Central memory CD4-positive, alpha-beta T cell (primary cell): ENCODE results near the gene RAB24.

Source experiments
- DNase-seq: peaks from one replicate; pipeline ENCODE4 v3.0.0; 2022

Gene RAB24

DNA sequence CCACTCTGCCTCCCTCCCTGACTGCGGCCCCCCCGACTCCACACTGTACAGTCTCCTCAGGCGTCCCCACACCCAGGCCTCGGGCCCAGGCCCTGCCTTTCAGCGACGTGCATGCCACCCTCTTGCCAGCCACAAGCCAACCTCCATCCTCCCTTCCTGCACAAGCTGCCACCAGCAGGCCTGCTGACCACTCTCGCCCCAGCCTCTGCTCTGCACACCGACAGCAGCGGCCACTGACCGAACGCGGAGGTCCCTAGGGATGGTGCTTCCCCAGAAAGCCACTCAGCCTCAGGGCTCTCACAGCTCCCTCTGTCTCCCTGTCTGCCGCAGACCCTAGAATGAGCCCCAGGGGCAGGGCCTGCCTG, 29.4 kb upstream of the RAB24 start:
- no peak for DNase-seq

- no peak for DNase-seq
Observed at GRCh38 chr5:177332031-177332895, 28.7 kb upstream of the RAB24 start.

- no peak for DNase-seq
Observed at GRCh38 chr5:177330991-177331842, 27.7 kb upstream of the RAB24 start.

DNA sequence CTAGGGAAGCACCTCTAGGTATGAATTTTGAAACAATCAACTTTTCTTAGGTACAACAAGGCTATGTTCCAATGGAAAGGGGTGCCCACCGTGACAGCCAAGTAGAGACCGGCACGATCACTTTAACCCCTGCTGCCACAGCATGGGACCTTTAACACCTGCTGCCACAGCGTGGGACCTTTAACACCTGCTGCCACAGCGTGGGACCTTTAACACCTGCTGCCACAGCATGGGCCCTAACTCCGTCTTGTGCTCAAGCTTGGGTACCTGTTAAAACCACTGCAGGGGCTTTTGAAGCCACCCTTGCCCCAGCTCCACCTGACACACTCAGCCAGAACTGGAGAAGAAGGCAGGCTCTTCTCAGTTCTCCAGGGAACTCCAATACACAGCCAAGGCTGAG, 26.4 kb upstream of the RAB24 start:
- no peak for DNase-seq

DNA sequence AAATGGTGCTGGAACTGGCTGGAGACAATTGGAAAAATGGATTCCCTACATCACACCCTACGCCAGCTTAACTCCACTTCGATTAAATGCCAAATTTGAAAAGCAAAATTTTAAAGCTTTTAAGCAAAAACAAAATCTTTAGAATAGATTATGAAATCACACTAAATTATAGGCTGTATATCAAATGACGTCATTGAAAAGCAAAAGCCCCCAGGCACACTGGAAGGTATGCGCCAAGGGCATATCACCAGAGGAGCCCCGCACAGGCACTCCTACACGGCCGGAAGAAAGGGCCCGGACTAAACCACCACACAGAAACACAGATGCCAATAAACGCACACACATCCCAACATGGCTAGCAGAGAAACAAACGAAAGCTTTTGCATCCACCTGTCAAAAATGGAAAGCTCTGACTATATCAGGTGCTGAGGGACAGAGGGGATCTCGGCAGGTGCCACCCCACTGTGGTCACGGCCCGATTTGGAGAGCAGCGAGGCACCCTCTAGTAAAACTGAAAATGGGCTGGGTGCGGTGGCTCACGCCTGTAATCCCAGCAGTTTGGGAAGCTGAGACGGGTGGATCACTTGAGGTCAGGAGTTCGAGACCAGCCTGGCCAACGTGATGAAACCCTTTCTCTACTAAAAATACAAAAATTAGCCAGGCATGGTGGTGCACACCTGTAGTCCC, 25.2 kb upstream of the RAB24 start:
- no peak for DNase-seq

- DNase-seq: no peak
Observed at GRCh38 chr5:177327539-177328522, 24.3 kb upstream of the RAB24 start.

- no peak for DNase-seq
Observed at GRCh38 chr5:177325868-177326381, 22.4 kb upstream of the RAB24 start.

DNA sequence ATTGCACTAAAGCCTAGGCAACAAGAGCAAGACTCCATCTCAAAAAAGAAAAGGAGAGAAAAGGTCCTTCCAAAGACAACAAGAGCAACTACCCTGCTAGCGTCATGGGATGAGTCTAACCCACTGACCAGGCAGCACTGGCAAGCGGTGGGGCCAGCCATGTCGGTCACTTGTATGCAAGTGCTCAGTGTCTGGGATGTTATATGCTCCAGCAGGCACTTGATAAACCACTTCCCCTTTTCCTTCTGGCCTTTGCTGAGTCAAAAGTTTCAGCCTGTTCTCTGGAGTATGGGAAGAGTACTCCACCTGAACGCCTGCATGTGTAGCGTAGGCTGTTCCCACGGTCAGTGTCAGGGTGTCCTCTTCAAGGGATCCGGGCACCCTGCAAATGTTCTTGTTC, 17.4 kb upstream of the RAB24 start:
- no peak for DNase-seq

DNA sequence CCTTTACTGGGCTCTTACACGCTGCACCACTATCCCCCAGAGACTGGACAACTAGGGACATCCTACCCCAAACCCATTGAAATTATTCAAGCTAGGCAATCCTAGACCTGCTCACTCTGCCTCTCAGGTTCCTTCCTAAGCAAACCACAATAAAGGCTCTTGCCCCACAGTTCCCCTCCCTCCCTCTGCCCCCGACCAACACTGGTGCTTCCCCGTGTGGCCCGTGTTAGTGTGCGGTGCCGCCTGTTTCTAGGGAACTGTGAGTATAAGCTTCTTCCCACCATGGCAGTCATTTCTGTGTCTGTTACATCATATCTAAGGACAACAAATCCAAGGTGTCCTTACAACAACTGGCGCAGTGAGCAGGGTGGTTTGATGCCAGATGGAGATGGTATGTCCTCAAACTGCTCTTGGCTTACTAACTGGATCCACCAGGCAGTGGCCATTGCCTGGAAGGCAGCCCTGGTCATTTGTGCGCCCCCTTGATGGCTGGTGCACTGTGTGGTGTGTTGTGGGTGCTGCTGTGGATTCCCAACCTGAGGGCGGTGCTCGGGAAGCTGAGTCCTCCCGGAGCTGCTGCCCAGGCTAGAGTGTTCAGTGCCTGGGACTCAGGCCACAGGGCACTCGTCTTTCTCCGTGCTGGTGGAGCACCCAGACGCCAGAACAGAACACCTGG, 16.5 kb upstream of the RAB24 start:
- no peak for DNase-seq

GRCh38 chr5:177317959-177318377, 14.4 kb upstream of the RAB24 start:
- DNase-seq: peak; percentile 65

- DNase-seq: no peak
Observed at GRCh38 chr5:177316005-177316404, 12.5 kb upstream of the RAB24 start.

- no peak for DNase-seq
Observed at GRCh38 chr5:177315411-177315810, 11.9 kb upstream of the RAB24 start.

DNA sequence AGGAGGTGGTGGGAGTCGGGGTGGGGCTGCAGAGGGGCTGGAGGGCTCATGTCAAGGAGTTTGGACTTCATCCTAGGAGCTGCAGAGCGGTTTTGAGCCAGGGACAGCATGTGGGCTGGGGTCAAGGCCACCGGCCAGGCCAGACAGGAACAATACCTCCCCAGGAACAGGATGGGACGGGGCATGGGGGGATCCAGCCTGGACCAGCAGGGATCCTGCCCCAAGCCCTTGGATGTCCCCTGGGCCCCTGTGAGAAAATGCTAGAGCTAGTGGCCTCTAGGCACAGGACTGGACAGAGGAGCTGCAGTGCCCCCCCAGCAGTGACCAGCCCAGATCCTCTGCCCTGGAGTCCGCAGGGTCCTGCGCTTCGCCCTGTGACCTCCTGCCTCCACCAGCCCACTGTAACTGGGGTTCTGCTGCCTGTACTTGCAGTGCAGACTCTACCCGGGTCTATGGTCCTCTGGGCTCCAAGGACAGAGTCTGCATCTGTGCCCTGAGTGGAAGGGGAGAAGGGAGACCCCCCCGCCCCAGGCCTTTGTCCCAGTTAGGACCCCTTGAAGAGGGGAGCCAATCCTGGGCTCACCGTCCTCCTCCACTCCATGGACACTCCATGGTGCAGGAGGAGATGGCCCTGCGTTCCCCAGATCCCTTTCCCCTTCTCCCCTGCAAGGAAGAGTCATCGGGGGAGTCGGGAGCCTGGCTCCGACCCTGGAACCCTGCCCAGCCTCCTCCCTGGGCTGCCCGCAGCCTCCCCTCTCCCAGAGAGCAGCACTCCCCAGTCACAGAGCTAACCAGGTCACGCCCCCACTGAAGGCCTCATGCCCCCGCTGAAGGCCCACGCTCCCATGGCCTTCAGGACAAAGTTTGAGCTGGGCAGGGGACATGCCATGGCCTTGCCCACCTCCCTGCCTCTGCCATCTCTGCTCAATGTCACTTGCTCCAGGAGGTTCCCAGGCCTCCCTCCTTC, 11.1 kb upstream of the RAB24 start:
- DNase-seq: no peak

GRCh38 chr5:177313561-177314259, 10.2 kb upstream of the RAB24 start:
- no peak for DNase-seq

GRCh38 chr5:177312649-177313181, 9.2 kb upstream of the RAB24 start:
- no peak for DNase-seq

DNA sequence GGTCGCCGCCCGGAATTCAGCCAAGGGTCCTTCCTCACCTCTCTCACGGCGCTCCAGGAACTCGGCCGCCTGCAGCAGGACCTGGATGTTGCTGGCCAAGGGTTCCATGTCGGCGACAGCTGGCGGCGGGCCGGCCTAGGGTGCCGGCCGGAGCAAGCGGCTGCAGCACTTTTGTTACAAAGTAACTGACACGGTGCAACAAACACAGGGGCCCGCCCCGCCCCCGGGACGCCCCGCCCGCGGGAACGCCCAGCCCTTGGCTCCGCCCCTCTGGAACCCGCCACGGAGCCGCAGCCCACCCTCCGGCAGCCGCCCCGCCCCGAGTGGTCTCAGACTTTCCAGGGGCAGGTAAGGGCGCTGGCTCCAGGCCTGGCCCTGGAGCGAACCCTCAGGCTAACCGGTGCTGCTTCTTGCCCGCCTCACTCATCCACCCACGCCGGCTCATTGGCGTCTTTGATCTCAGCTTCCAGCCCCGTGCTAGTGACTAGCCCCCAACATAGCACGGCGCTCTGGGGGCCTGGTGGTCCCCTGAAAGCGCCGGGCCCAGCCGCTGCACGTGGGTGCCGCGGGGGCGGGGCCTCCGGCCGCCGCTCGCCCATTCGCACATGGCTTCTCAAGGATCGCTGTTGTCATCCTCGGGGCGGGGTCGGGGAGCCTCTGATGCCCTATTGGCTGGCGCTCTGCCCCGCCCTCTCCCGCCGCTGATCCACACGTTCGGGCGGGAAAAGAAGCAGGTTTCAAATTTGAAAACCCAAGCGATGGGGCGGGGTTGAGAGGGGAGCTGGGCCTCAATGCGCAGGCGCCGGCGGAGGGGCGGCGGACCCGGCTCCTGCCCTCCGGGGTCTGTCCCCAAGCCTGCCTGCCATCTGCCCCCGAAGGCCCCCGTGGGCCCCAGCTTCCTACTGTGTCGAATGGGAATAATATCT, 8.5 kb upstream of the RAB24 start, which contains the start of gene MXD3:
Gene MXD3 (minus strand): TSS at position 176 of the 926 bp plus-strand sequence. CDS start 68 bp downstream, at position 108.
- peak; percentile 91 for DNase-seq

DNA sequence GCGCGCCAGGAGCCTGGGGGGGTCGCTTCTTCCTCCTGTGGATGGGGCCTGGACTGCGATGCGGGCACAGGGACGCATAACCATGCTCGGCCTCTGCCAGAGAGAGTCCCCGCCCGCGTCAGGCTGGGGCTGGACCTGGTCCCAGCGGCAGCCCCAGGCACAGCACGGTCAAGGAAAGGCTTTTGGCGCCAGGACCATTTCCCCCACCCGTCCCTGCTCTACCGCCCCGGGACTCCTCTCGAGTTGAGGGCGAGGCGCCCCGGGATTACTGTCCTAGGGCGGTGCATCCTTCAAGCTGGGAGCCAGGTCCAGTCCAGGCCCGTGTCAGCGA, 7.8 kb upstream of the RAB24 start:
- DNase-seq: no peak
